Right forelimb (tissue), 1 donor: ENCODE measurements around the gene OTX1.
"Not testable (repeated sequence)": the region's sequence is repeated elsewhere in the genome, so short reads cannot be mapped to it uniquely, and the experiment has no call there.

Experiments used
- DNase-seq: peaks from one replicate; pipeline ENCODE4 v3.0.0-alpha.2; 2018

Gene OTX1

DNA sequence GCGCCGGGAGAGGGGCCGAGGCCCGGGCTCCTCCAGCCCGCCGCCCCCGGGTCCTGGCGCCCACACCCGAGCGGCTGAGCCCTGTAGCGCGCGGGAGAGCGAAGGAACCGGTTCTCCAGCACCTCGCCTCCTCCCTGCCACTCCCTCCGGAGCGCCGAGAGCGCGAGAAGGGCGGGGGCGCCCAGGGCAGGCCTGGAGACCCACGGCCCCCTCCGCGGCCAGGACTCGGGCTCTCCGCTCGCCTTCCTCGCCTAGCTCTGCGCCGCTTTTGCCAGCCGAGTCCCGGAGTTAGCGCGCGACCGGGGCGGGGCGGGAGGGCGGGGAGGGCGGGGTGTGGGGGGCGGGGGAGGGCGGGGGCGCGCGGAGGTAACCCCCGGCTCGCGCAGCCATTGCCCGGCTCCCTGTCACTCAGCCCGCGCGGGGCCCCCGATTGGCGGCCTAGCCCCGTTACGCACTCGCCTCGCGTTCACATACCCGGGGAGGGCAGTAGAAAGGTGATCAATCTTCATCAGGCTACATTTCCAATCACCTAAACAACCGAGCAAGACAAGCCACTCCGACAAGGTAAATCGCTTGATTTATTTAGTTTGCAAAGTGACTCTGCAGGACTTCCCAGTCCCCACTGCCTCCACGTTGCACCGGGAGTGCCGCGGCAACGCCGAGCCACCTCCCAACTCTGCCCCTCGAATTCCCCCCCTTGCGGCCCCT is at the start of gene OTX1:
Gene OTX1 (plus strand): TSS at position 497 of the 708 bp plus-strand sequence. CDS start 2,161 bp downstream, outside the sequence.
- peak; percentile 63 for DNase-seq

DNA sequence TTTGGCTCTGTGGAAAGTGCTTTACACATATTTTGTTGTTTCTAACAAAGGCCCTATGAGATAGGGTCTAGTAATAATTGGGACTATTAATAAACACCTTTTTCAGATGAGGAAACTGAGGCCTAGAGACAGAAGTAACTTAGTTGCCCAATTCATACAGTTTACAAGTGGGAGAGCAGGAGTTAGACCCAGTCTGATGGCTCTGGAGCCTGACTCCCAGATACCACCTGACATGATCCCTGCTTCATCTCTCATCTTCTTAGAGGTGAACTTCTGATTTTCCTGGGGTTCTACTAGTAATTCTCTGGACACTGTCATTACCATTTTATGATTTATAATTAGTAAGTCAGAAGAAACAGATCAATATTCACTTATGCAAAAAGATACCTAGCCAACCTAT is 49.1 kb upstream of the OTX1 start:
- DNase-seq: no peak

GRCh38 chr2:63003351-63003750 is 47.3 kb upstream of the OTX1 start:
- DNase-seq: no peak

DNA sequence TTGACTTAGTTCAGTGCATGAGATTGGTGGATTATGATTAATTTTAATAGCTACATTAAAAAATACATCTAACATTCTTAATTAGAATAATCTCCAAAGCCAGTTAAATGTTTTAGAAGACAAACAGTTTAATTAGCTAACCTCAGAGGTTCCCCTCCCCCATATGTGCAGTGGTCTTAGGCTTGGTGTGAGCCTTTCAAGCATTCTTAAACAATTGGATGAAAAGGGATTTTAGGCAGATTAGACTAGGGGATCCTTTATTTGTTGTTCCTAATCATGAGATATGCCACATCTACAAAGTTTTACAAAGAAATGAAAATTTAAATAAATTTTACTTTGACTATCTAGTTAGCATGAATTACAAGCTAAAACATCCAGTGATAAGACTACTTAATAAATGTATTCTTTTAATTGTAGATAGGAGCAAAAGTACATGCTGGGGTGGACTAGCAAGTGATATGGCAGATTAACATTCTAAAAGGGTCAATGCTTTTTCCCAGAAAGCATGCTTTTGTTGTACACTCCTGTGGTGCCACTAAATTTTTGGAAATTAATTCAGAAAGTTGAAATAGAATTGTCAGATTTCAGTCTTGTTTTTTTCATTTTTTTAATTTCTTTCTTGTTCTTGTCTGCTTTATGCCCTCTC is 42.7 kb upstream of the OTX1 start:
- DNase-seq: no peak

DNA sequence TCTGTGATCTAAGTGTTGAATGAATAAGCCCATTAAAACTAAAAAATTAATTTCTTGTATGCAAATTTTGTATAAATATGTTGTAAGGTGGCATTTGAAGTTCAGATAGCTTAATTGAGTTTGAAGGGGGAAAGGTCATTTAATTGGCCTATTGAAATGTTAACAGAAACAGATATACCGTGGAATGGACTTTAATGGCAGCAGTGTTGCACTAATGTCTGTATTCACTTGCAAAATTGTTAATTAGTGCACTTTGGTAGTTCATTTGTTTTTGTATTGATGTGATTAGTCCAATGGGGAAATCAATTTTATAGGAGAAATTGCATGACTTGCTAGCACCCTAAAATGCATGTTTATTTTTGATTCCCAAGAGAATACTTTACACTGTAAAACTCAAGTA is 41.8 kb upstream of the OTX1 start:
- no peak for DNase-seq

DNA sequence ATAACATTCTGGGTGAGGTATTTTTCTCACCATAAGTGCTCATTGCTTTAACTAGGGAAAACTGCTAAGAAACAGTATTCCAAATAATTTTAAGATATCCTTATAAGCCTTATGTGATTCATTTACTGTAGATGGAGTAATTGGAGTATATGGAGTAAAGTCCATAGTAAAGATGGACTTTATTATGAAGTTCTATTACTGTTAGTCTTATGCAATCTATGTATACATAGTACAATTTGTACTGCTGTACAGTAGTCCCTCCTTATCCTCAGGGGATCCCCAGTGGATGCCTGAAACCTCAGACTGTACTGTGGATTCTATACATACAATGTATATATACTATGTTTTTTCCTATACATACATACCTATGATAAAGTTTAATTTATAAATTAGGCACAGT is 41.1 kb upstream of the OTX1 start:
- DNase-seq: no peak

- no peak for DNase-seq
Measured at GRCh38 chr2:63012541-63012940, 38.1 kb upstream of the OTX1 start.

GRCh38 chr2:63013438-63013837 is 37.2 kb upstream of the OTX1 start:
- no peak for DNase-seq

- DNase-seq: no peak
Measured at GRCh38 chr2:63015389-63015788, 35.2 kb upstream of the OTX1 start.

- no peak for DNase-seq
Measured at GRCh38 chr2:63018439-63018838, 32.2 kb upstream of the OTX1 start.

DNA sequence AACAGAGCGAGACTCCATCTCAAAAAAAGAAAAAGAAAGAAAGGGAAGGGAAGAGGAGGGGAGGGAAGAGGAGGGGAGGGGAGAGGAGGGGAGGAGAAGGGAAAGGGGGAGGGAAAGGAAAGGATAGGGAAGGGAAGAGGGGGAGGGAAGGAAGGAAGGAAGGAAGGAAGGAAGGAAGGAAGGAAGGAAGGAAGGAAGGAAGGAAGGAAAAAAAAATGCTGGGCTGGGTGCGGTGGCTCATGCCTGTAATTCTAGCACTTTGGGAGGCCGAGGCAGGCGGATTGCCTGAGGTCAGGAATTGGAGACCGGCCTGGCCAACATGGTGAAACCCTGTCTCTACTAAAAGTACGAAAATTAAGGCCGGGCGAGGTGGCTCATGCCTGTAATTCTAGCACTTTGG is 30.9 kb upstream of the OTX1 start:
- not testable (repeated sequence) for DNase-seq

- DNase-seq: no peak
Measured at GRCh38 chr2:63023444-63023843, 27.2 kb upstream of the OTX1 start.

- no peak for DNase-seq
Measured at GRCh38 chr2:63027220-63027619, 23.4 kb upstream of the OTX1 start.

GRCh38 chr2:63029058-63029457 is 21.6 kb upstream of the OTX1 start:
- DNase-seq: no peak

- DNase-seq: no peak
Measured at GRCh38 chr2:63034526-63034925, 16.1 kb upstream of the OTX1 start.

- DNase-seq: no peak
Measured at GRCh38 chr2:63035169-63035568, 15.5 kb upstream of the OTX1 start.

- DNase-seq: no peak
Measured at GRCh38 chr2:63035660-63036059, 15.0 kb upstream of the OTX1 start.

DNA sequence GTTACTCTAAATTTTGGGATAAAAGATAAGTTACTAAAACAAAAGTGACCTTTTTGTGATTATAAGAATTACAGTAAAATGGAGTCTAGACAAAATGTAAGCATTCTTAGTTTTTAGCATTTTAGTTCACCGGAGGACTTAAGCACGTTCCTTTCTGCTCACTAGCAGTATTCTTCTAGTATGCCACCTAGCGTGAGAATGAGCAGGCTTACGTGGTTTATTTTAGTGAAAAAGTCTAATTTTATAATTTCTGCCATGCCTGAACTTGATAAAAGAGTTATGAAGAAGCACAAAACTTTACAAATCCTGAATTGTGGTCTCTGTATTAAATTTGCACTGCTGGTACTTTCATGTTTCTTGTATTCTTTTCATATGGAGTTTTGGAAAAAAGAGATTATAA is 12.6 kb upstream of the OTX1 start:
- no peak for DNase-seq

- no peak for DNase-seq
Measured at GRCh38 chr2:63040586-63040985, 10.0 kb upstream of the OTX1 start.

GRCh38 chr2:63041592-63041991 is 9.0 kb upstream of the OTX1 start:
- no peak for DNase-seq

GRCh38 chr2:63044362-63045327 is 6.0 kb upstream of the OTX1 start:
- no peak for DNase-seq

- DNase-seq: no peak
Measured at GRCh38 chr2:63046552-63046951, 4.1 kb upstream of the OTX1 start.

- no peak for DNase-seq
Measured at GRCh38 chr2:63046961-63047320, 3.7 kb upstream of the OTX1 start.
